Endodermal cell (in vitro differentiated cells): ENCODE measurements around the gene CACNA1E. TPM values are rescaled to one million over a fixed set of nuclear protein-coding genes. Genes with fewer than 3 reads are reported as not detected.

Experiments used
- DNase-seq: peaks from one replicate; pipeline ENCODE4 v3.0.0-alpha.2; 2017
- H3K27ac ChIP-seq: 2 replicates; pipeline ENCODE4 v1.5.1; 2013; ENCODE audit warnings: mild to moderate bottlenecking, low read depth, low read length, moderate library complexity
- H3K27me3 ChIP-seq: 2 replicates; pipeline ENCODE4 v1.6.1; 2013; ENCODE audit warnings: mild to moderate bottlenecking, low read length, moderate library complexity; ENCODE audit not compliant: insufficient read depth, control insufficient read depth, poor library complexity, severe bottlenecking
- H3K36me3 ChIP-seq: 2 replicates; pipeline ENCODE4 v1.7.0; 2013; ENCODE audit warnings: mild to moderate bottlenecking, low read length, moderate library complexity; ENCODE audit not compliant: control insufficient read depth, insufficient read depth
- H3K4me1 ChIP-seq: one replicate; pipeline ENCODE4 v1.7.0; 2013; ENCODE audit warnings: low read length; ENCODE audit not compliant: control insufficient read depth, insufficient read depth
- H3K4me3 ChIP-seq: 2 replicates; pipeline ENCODE4 v1.5.1; 2013; ENCODE audit warnings: mild to moderate bottlenecking, low read length, moderate library complexity
- H3K9ac ChIP-seq: 2 replicates; pipeline ENCODE4 v1.6.1; 2013; ENCODE audit warnings: mild to moderate bottlenecking, low read length, moderate library complexity; ENCODE audit not compliant: poor library complexity, severe bottlenecking; ENCODE audit errors: extremely low read depth
- H3K9me3 ChIP-seq: 2 replicates; pipeline ENCODE4 v1.6.1; 2013; ENCODE audit warnings: mild to moderate bottlenecking, low read length, moderate library complexity; ENCODE audit not compliant: control insufficient read depth
- H3K27ac Mint-ChIP-seq: 2 replicates; pipeline ENCODE4 v1.8.0; 2020; ENCODE audit warnings: mixed read lengths
- H3K27me3 Mint-ChIP-seq: 2 replicates; pipeline ENCODE4 v1.8.0; 2021; ENCODE audit warnings: mild to moderate bottlenecking, mixed read lengths; ENCODE audit not compliant: insufficient read depth
- H3K36me3 Mint-ChIP-seq: 2 replicates; pipeline ENCODE4 v1.8.0; 2020; ENCODE audit warnings: low read depth, mixed read lengths
- H3K4me1 Mint-ChIP-seq: 2 replicates; pipeline ENCODE4 v1.8.0; 2020; ENCODE audit warnings: mixed read lengths
- H3K4me3 Mint-ChIP-seq: 2 replicates; pipeline ENCODE4 v1.8.0; 2020; ENCODE audit warnings: mild to moderate bottlenecking, moderate library complexity, mixed read lengths
- H3K9me3 Mint-ChIP-seq: 2 replicates; pipeline ENCODE4 v1.8.0; 2020; ENCODE audit warnings: mild to moderate bottlenecking, mixed read lengths
- CTCF ChIP-seq: fragments of 200-600 bp; sonication (generic); conservative IDR thresholded peaks from 2 replicates; pipeline ENCODE4 v1.5.0; 2021; ENCODE audit warnings: antibody characterized with exemption, mild to moderate bottlenecking
- WGBS, 2 experiments: methylation state at CpG; one replicate each; pipeline versions ENCODE4 v1.1.5 to v1.1.7; 2013; ENCODE audit warnings: missing lambda C conversion rate in 2 of 2, mixed read lengths in 1 of 2; ENCODE audit not compliant: insufficient coverage in 1 of 2, insufficient read length in 1 of 2; 5-methylcytosine and 5-hydroxymethylcytosine counted together
- total RNA-seq, 2 donors: library from RNA; stranded (reverse); fragmentation: NEBNext Ultra II Directional in 1 of 2; extraction: Animal tissue kit (Norgen Biotek cat#: 25700) in 1 of 2; gene quantifications; 2 replicates in 1 of 2; 3 replicates in 1 of 2; pipeline ENCODE4 v1.2.1, GENCODE V29; 2021

The CACNA1E gene
- total RNA-seq, 2 donors from 2014 or later: 4.7 to 5.8 TPM

GRCh38 chr1:181680332-181680731 lies 197.0 kb downstream of the CACNA1E start:
- Histone ChIP-seq H3K9ac (no peak overlapping the region), H3K9me3 (no peaks in the 10 kb centered on the region), H3K27me3 (peaks cover 54% of the 10 kb centered on the region), H3K36me3 (no peaks in the 10 kb centered on the region), H3K27ac (no peak overlapping the region), H3K4me1 (no peaks in the 10 kb centered on the region), H3K4me3 (no peak overlapping the region)
- no peak overlapping the region for H3K4me3 Mint-ChIP-seq
- H3K27me3 Mint-ChIP-seq: peaks cover 50% of the 10 kb centered on the region
- WGBS, 2 experiments: 93 to 96% methylated on average over 9 to 11 of the region's 11 CpGs
- no peak for DNase-seq
- no peaks in the 10 kb centered on the region for H3K36me3 Mint-ChIP-seq
- H3K9me3 Mint-ChIP-seq: no peaks in the 10 kb centered on the region
- no peak for TF ChIP-seq CTCF
- no peaks in the 10 kb centered on the region for H3K4me1 Mint-ChIP-seq
- H3K27ac Mint-ChIP-seq: no peak overlapping the region

GRCh38 chr1:181680871-181681270 lies 197.6 kb downstream of the CACNA1E start:
- Histone ChIP-seq H3K9me3 (no peaks in the 10 kb centered on the region), H3K27me3 (peaks cover 53% of the 10 kb centered on the region), H3K4me3 (no peak overlapping the region), H3K9ac (no peak overlapping the region), H3K4me1 (no peaks in the 10 kb centered on the region), H3K27ac (no peak overlapping the region), H3K36me3 (no peaks in the 10 kb centered on the region)
- H3K36me3 Mint-ChIP-seq: no peaks in the 10 kb centered on the region
- no peaks in the 10 kb centered on the region for H3K4me1 Mint-ChIP-seq
- no peak for DNase-seq
- 84 to 85% methylated on average over 7 of the region's 7 CpGs for WGBS, 2 experiments
- no peaks in the 10 kb centered on the region for H3K9me3 Mint-ChIP-seq
- H3K27me3 Mint-ChIP-seq: peaks cover 49% of the 10 kb centered on the region
- H3K27ac Mint-ChIP-seq: no peak overlapping the region
- H3K4me3 Mint-ChIP-seq: no peak overlapping the region
- TF ChIP-seq CTCF: no peak

- Histone ChIP-seq H3K27ac (no peak overlapping the region), H3K36me3 (no peaks in the 10 kb centered on the region), H3K4me3 (no peak overlapping the region), H3K9ac (no peak overlapping the region), H3K27me3 (peaks cover 31% of the 10 kb centered on the region), H3K9me3 (no peaks in the 10 kb centered on the region), H3K4me1 (no peaks in the 10 kb centered on the region)
- H3K27me3 Mint-ChIP-seq: peaks cover 55% of the 10 kb centered on the region
- H3K36me3 Mint-ChIP-seq: no peaks in the 10 kb centered on the region
- H3K9me3 Mint-ChIP-seq: peaks cover 3% of the 10 kb centered on the region
- no peak for DNase-seq
- WGBS, 2 experiments: 83% methylated on average over 1 of the region's 2 CpGs; no CpG with 5 or more reads in 1 of the 2 experiments
- no peak overlapping the region for H3K4me3 Mint-ChIP-seq
- H3K4me1 Mint-ChIP-seq: no peaks in the 10 kb centered on the region
- TF ChIP-seq CTCF: no peak
- no peak overlapping the region for H3K27ac Mint-ChIP-seq
Measured at GRCh38 chr1:181685211-181685610, 201.9 kb downstream of the CACNA1E start.
